Activated naive CD8-positive, alpha-beta T cell (primary cell): Measurements from ENCODE around the gene UBE2B.
A peak's percentile ranks its signal among the peaks of the same experiment; 100 is the strongest.
"Not testable (repeated sequence)": the region's sequence is repeated elsewhere in the genome, so short reads cannot be mapped to it uniquely, and the experiment has no call there.

ENCODE experiments used
- H3K27ac Mint-ChIP-seq: one replicate; pipeline ENCODE4 v1.8.0; 2021; ENCODE audit warnings: mixed read lengths
- H3K27me3 Mint-ChIP-seq: one replicate; pipeline ENCODE4 v1.8.0; 2021; ENCODE audit warnings: mixed read lengths
- H3K36me3 Mint-ChIP-seq: one replicate; pipeline ENCODE4 v1.8.0; 2021; ENCODE audit warnings: mixed read lengths
- H3K4me1 Mint-ChIP-seq: one replicate; pipeline ENCODE4 v1.8.0; 2021; ENCODE audit warnings: low read depth, mixed read lengths
- H3K4me3 Mint-ChIP-seq: one replicate; pipeline ENCODE4 v1.8.0; 2021; ENCODE audit warnings: mild to moderate bottlenecking, mixed read lengths
- H3K9me3 Mint-ChIP-seq: one replicate; pipeline ENCODE4 v1.8.0; 2021; ENCODE audit warnings: low read depth, mixed read lengths

Gene UBE2B

DNA sequence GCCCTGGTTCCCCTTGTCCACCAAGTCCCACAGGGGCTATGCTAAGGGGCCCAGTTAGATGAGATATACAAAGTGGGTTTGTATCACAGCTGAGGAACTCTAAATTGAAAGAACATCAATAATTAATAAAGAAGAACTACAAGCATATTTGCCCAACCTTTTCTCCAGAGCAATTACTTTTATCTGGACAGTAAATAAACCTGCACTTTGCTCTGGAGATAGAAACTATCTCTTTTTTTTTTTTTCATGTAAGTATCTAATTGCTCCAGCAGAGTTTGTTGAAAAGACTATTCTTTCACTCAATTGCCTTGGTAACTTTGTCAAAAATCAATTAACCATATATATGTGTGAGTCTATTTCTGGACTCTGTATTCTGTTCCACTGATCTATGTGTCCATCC is 46.3 kb downstream of the UBE2B start:
- H3K4me3 Mint-ChIP-seq, result no peak overlapping the region
- no peaks in the 10 kb centered on the region for H3K27me3 Mint-ChIP-seq
- H3K36me3 Mint-ChIP-seq, result no peaks in the 10 kb centered on the region
- peaks cover 8% of the 10 kb centered on the region for H3K4me1 Mint-ChIP-seq
- H3K9me3 Mint-ChIP-seq, result no peaks in the 10 kb centered on the region
- H3K27ac Mint-ChIP-seq, result no peak overlapping the region

DNA sequence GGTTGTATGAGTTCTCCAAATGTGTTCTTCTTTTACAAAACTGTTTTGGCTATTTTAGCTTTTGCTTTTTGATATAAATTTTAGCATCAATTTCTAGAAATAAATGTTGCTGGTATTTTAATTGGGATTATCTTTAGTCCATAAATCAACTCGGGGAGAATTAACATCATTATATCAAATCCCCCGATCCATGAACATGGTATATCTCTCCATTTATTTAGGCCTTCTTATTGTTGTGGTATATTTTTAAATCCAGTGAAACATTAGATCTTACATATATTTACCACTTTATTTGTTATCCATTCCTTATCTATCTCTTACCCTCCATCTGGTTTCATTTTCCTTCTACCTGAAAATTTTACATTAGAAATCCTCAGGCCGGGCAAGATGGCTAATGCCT is 47.6 kb downstream of the UBE2B start:
- H3K27ac Mint-ChIP-seq, result no peak overlapping the region
- H3K4me3 Mint-ChIP-seq, result no peak overlapping the region
- no peaks in the 10 kb centered on the region for H3K36me3 Mint-ChIP-seq
- no peaks in the 10 kb centered on the region for H3K27me3 Mint-ChIP-seq
- H3K4me1 Mint-ChIP-seq, result no peaks in the 10 kb centered on the region
- H3K9me3 Mint-ChIP-seq, result no peaks in the 10 kb centered on the region

DNA sequence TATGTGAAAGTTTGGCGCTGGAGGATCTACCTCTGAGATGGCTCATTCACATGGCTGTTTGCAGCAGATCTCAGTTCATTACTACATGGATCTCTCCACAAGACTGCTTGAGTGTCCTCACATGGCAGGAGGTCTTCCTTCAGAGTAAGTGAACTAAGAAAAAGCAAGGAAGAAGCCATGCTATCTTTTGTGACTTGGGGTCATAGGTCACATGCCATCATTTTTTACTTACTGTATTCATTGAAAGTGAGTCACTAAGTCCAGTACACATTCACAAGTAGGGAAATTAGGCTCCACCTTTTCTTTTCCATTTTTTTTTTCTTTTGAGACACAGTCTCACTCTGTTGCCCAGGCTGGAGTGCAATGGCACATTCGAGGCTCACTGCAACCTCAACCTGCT is 49.0 kb downstream of the UBE2B start:
- H3K27ac Mint-ChIP-seq, result no peak overlapping the region
- H3K4me3 Mint-ChIP-seq, result no peak overlapping the region
- H3K9me3 Mint-ChIP-seq, result no peaks in the 10 kb centered on the region
- no peaks in the 10 kb centered on the region for H3K27me3 Mint-ChIP-seq
- H3K4me1 Mint-ChIP-seq, result no peaks in the 10 kb centered on the region
- H3K36me3 Mint-ChIP-seq, result no peaks in the 10 kb centered on the region

DNA sequence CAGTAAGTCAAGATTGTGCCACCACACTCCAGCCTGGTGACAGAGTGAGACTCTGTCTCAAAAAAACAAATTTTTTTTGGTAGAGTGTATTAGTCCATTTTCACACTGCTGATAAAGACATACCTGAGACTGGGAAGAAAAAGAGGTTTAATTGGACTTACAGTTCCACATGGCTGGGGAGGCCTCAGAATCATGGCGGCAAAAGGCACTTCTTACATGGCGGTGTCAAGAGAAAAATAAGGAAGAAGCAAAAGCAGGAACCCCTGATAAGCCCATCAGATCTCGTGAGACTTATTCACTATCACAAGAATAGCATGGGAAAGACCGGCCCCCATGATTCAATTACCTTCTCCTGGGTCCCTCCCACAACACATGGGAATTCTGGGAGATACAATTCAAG is 49.7 kb downstream of the UBE2B start:
- not testable (repeated sequence) for H3K9me3 Mint-ChIP-seq, H3K4me3 Mint-ChIP-seq, H3K36me3 Mint-ChIP-seq, H3K4me1 Mint-ChIP-seq, H3K27me3 Mint-ChIP-seq, H3K27ac Mint-ChIP-seq

- no peaks in the 10 kb centered on the region for H3K27me3 Mint-ChIP-seq
- no peaks in the 10 kb centered on the region for H3K9me3 Mint-ChIP-seq
- H3K4me1 Mint-ChIP-seq, result no peaks in the 10 kb centered on the region
- no peak overlapping the region for H3K4me3 Mint-ChIP-seq
- no peaks in the 10 kb centered on the region for H3K36me3 Mint-ChIP-seq
- H3K27ac Mint-ChIP-seq, result no peak overlapping the region
These were observed 51.5 kb downstream of the UBE2B start for GRCh38 chr5:134422791-134423365.

- Mint-ChIP-seq H3K9me3 (no peaks in the 10 kb centered on the region), H3K27ac (no peak overlapping the region), H3K36me3 (no peaks in the 10 kb centered on the region), H3K4me1 (no peaks in the 10 kb centered on the region), H3K27me3 (no peaks in the 10 kb centered on the region), H3K4me3 (no peak overlapping the region)
These were observed 52.0 kb downstream of the UBE2B start for GRCh38 chr5:134423376-134423775.

- Mint-ChIP-seq H3K4me1 (no peaks in the 10 kb centered on the region), H3K27me3 (no peaks in the 10 kb centered on the region), H3K27ac (no peak overlapping the region), H3K4me3 (no peak overlapping the region), H3K9me3 (no peaks in the 10 kb centered on the region), H3K36me3 (no peaks in the 10 kb centered on the region)
These were observed 55.0 kb downstream of the UBE2B start for GRCh38 chr5:134426361-134426760.

DNA sequence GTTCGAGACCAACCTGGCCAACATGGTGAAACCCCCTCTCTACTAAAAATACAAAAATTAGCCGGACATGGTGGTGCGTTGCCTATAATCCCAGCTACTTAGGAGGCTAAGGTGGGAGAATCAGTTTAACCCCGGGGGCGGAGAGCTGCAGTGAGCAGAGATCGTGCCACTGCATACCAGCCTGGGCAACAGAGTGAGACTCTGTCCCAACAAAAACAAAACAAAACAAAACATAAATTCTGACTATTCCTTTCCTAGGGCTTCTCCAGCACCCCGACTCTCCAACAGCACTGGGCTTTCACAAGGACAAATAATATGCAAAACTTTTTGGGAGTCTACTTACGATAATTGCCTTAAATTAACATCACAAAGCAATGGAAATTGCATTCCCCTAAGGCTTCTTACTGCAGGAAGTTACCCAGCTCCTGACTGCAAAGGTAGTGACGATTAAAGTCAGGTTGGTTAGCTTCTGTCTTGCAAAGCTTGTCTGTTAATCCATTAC is 56.2 kb downstream of the UBE2B start:
- Mint-ChIP-seq H3K36me3 (no peaks in the 10 kb centered on the region), H3K27me3 (no peaks in the 10 kb centered on the region), H3K27ac (no peak overlapping the region), H3K4me3 (no peak overlapping the region), H3K9me3 (no peaks in the 10 kb centered on the region), H3K4me1 (peaks cover 4% of the 10 kb centered on the region)

GRCh38 chr5:134430001-134430569 is 58.7 kb downstream of the UBE2B start:
- no peaks in the 10 kb centered on the region for H3K27me3 Mint-ChIP-seq
- no peaks in the 10 kb centered on the region for H3K9me3 Mint-ChIP-seq
- no peaks in the 10 kb centered on the region for H3K36me3 Mint-ChIP-seq
- no peak overlapping the region for H3K4me3 Mint-ChIP-seq
- H3K4me1 Mint-ChIP-seq, result peaks cover 8% of the 10 kb centered on the region
- H3K27ac Mint-ChIP-seq, result no peak overlapping the region

DNA sequence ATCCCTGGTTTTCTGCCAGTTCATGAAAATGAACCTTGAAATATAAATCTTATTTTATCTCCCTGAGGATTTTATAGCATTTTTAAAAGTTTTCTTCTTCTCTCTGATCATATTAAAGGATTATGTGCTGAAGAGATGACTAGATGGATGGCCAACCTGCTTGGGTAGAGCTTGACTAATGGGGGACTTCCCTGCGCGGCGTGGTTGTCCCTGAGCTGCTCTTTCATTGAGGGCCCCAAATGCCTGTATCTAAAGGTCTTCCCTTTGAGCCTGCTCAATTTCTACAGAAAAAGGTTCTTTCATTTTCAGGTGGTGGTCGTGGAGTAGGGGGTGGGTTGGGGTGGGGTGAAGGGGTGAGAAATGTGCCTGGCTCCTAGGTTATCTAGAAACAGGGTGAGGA is 60.8 kb downstream of the UBE2B start:
- Mint-ChIP-seq H3K4me1 (peaks cover 22% of the 10 kb centered on the region), H3K4me3 (no peak overlapping the region), H3K27me3 (no peaks in the 10 kb centered on the region), H3K36me3 (no peaks in the 10 kb centered on the region), H3K9me3 (no peaks in the 10 kb centered on the region), H3K27ac (no peak overlapping the region)

DNA sequence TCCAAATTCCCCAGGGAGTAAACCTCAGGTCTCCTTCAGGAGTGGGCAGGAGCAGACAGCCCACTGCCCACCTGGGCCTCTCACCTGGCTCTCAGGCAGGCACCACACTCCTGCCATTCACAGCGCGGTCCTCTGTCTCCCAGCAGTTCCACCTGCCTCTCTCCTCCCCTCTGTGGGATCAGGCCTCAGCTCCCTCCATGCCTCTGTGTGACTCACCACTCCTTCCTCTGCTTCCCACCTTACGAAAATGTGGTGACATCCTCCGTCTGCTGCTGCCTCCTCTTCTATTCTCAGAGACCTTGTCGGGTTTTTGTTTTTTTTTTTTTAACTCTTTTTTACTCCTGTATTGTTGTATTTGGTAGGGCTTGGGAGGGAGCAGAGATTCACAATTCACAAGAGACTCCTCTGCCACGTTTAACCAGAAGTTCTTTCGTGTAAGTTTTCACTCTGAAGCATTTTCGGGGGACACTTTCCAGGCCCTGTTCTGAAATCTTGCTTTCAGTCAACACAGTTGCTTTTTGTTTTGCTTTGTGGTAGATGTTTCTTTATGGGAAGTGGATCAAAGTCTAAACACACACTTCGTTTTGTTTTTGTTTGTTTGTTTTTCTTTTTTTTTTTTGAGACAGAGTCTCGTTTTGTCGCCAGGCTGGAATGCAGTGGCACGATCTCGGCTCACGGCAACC is 61.4 kb downstream of the UBE2B start:
- H3K4me3 Mint-ChIP-seq, result peak overlapping the region; percentile 44
- no peaks in the 10 kb centered on the region for H3K36me3 Mint-ChIP-seq
- no peaks in the 10 kb centered on the region for H3K27me3 Mint-ChIP-seq
- H3K9me3 Mint-ChIP-seq, result no peaks in the 10 kb centered on the region
- peaks cover 25% of the 10 kb centered on the region for H3K4me1 Mint-ChIP-seq
- no peak overlapping the region for H3K27ac Mint-ChIP-seq

GRCh38 chr5:134435560-134435959 is 64.2 kb downstream of the UBE2B start:
- no peak overlapping the region for H3K27ac Mint-ChIP-seq
- no peaks in the 10 kb centered on the region for H3K36me3 Mint-ChIP-seq
- no peak overlapping the region for H3K4me3 Mint-ChIP-seq
- no peaks in the 10 kb centered on the region for H3K27me3 Mint-ChIP-seq
- H3K4me1 Mint-ChIP-seq, result peaks cover 25% of the 10 kb centered on the region
- H3K9me3 Mint-ChIP-seq, result no peaks in the 10 kb centered on the region

DNA sequence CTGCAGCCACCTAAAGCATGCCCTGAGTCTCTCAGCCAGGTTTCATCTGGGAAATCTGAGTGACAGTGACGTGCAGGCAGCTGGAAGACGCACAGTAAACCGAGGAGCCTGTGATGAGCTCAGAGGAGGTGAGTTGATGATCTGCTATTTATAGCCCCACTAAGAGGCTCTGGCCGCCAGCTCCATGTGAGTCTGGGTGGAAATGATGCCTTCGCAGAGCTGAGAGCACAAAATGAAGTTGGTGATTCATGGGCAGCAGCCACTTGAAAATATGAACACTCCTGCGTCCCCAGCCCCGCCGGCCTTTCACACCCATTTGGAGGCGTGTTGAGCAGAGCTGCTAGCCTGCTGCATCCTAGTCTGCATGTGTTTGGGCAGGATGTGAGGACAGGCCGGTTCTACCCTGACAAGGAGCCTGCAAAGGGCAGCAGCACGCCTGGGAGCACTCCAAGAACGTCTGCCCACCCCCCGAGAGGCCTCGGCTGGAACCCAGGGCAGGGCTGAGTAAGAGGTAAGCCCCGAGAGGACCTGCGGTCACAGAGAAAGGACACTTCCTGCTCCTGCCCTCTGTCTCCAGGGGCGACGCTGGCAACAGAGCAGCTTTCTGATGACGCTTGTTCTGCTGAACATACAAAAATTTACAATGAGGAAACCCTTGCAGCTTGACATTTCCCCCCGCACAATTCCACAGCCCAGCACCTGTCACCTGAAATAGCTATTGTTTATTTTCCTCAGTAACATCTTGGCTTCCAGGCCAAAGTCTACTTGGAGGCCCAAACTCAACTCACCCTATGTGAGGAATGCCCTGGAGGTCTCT is 65.4 kb downstream of the UBE2B start:
- H3K27me3 Mint-ChIP-seq, result no peaks in the 10 kb centered on the region

DNA sequence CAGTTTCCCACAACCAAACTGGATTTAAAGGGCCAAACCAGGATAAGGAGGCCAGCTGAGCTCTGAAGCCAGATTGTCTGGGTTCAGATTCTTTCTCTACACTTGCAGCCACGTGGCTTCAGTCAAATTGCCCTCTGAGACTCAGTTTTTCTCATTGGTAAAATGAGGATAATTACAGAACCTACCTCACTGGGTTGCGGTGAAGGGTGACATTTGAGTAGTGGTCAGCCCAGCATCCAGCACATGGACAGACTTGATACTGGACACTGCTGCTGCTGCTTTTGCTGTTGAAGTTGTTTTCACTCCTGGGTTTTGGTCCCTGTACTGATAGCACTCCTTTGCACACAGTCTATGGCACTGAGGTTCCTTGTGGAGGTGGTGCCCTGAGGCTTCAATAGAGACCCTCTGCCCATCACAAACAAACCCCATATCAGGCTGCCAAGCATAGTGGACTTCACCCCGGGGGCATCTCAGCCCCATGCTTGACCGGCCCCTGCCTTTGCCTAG is 66.0 kb downstream of the UBE2B start:
- no peaks in the 10 kb centered on the region for H3K9me3 Mint-ChIP-seq
- H3K27ac Mint-ChIP-seq, result no peak overlapping the region
- H3K4me3 Mint-ChIP-seq, result peak overlapping the region; percentile 17
- H3K4me1 Mint-ChIP-seq, result peaks cover 21% of the 10 kb centered on the region
- no peaks in the 10 kb centered on the region for H3K36me3 Mint-ChIP-seq
- H3K27me3 Mint-ChIP-seq, result no peaks in the 10 kb centered on the region

More for the DNA sequence above, 65.4 kb downstream of the UBE2B start:
- Mint-ChIP-seq H3K4me1 (peaks cover 25% of the 10 kb centered on the region), H3K9me3 (no peaks in the 10 kb centered on the region), H3K27ac (peak overlapping the region; percentile 29), H3K36me3 (no peaks in the 10 kb centered on the region), H3K4me3 (peak overlapping the region; percentile 57)
